NB4 (cell line): Measurements from ENCODE around the gene ERVFRD-1.

ENCODE experiments used
- DNase-seq: peaks from one replicate; pipeline ENCODE4 v3.0.0; 2010; ENCODE audit warnings: low read depth
- H3K4me3 ChIP-seq: one replicate; pipeline ENCODE4 v1.5.1; 2011; ENCODE audit warnings: mild to moderate bottlenecking, low read depth, low read length, moderate library complexity
- CTCF ChIP-seq: IDR thresholded peaks from one replicate; pipeline ENCODE4 v1.5.1; 2012; ENCODE audit warnings: low read depth, low read length
- MAX ChIP-seq: IDR thresholded peaks from 2 replicates; pipeline ENCODE4 v1.6.1; 2011; ENCODE audit warnings: low read depth, low read length
- MYC ChIP-seq: IDR thresholded peaks from 2 replicates; pipeline ENCODE4 v1.6.1; 2011; ENCODE audit warnings: low read depth, low read length
- POLR2A ChIP-seq: IDR thresholded peaks from 2 replicates; pipeline ENCODE4 v1.6.1; 2011; ENCODE audit warnings: mild to moderate bottlenecking; ENCODE audit not compliant: insufficient read length; ENCODE audit errors: extremely low read depth

ERVFRD-1 gene

GRCh38 chr6:11054722-11055121, 56.8 kb downstream of the ERVFRD-1 start:
- DNase-seq = no peak
- H3K4me3 ChIP-seq = no peak overlapping the region
- TF ChIP-seq MYC (no peak), MAX (no peak), CTCF (no peak), POLR2A (no peak)

- no peak for TF ChIP-seq CTCF
- no peak for TF ChIP-seq MAX
- no peak for TF ChIP-seq POLR2A
- no peak for TF ChIP-seq MYC
- no peak overlapping the region for H3K4me3 ChIP-seq
- DNase-seq = no peak
These were observed 58.2 kb downstream of the ERVFRD-1 start for GRCh38 chr6:11053307-11053706.
